Liver (tissue), 3 donors: Measurements from ENCODE around the gene RELA.

ENCODE experiments used
- ATF3 ChIP-seq: IDR thresholded peaks from 2 replicates; pipeline ENCODE4 v1.6.1; 2016; ENCODE audit warnings: antibody characterized with exemption
- CTCF ChIP-seq: fragments of 150-350 bp; IDR thresholded peaks from 2 replicates; pipeline ENCODE4 v1.5.1; 2017; ENCODE audit warnings: improper control_type of control experiment, low read depth, low read length; ENCODE audit not compliant: missing input control
- EGR1 ChIP-seq, 2 donors: IDR thresholded peaks; 2 replicates each; pipeline ENCODE4 v1.6.1; 2016 to 2018; ENCODE audit warnings: antibody characterized with exemption in 2 of 2, low read depth in 2 of 2
- GABPA ChIP-seq, 2 donors: IDR thresholded peaks in 1 of 2; conservative IDR thresholded peaks in 1 of 2; 2 replicates each; pipeline ENCODE4 v1.6.1; 2016; ENCODE audit warnings: antibody characterized with exemption in 2 of 2, mild to moderate bottlenecking in 1 of 2, moderate library complexity in 1 of 2
- TAF1 ChIP-seq: conservative IDR thresholded peaks from 2 replicates; pipeline ENCODE4 v1.6.1; 2016; ENCODE audit warnings: antibody characterized with exemption, mild to moderate bottlenecking
- donor health status: healthy.
- donor health status: healthy.

GRCh38 chr11:65658174-65659021 is 4.3 kb downstream of the RELA start:
- TF ChIP-seq CTCF (no peak), TAF1 (no peak), EGR1 (IDR thresholded peaks at IDR 0.05; ENCODE audit: low read depth in 2 of 2) (no peak), GABPA (IDR thresholded peaks at IDR 0.05 in 1 of 2, conservative IDR thresholded peaks at IDR 0.05 in 1 of 2) (no peak), ATF3 (no peak)
